GM12864 (cell line): Measurements from ENCODE around the gene FOXD4L1.
"Not testable (repeated sequence)": the region's sequence is repeated elsewhere in the genome, so short reads cannot be mapped to it uniquely, and the experiment has no call there.

Experiments
- DNase-seq: peaks from one replicate; pipeline ENCODE4 v3.0.0-alpha.2; 2011; ENCODE audit warnings: low read depth
- H3K4me3 ChIP-seq: 2 replicates; pipeline ENCODE4 v1.5.1; 2011; ENCODE audit warnings: mild to moderate bottlenecking, low read depth, low read length, control low read depth

FOXD4L1 gene

DNA sequence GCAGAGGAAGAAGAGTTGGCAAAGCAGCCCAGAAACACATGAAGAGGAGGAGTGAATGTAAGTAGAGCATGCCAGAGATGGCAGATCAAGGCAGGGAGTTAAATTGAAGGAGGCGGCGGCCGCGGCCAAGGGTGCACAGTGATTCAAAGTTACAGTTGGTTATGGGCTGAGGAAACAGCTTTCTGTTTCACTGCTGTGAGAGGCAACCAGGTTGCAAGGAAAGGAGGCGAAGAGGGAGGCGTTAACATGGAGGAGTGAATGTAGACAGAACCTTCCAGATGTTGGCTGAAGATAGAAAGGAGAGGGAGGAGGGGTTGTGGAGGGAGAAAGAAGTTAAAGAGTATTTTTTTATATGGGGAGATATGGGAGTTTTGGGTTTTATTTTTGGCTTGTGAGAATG lies 22.4 kb downstream of the FOXD4L1 start:
- DNase-seq, H3K4me3 ChIP-seq: not testable (repeated sequence)

- not testable (repeated sequence) for H3K4me3 ChIP-seq, DNase-seq
These were observed 23.0 kb downstream of the FOXD4L1 start for GRCh38 chr2:113521492-113521891.

DNA sequence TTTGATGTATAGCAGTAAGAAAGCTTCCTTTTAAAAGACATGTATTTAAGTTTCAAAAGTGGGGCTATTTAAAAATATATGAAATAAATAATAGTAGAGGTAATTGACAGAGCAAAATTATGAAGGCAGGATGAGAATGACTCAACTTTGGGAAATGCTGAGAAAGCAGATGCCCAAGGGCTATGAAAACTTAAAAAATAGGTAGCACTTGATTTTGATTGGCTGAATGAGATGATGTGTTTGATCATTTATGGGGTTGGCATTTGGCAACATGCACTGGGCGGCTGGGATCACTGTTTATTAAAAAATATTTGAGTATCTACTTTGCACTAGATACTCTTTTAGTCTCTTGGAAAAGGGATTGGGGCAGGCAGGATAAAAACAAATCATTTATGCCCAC lies 26.5 kb downstream of the FOXD4L1 start:
- not testable (repeated sequence) for DNase-seq, H3K4me3 ChIP-seq

DNA sequence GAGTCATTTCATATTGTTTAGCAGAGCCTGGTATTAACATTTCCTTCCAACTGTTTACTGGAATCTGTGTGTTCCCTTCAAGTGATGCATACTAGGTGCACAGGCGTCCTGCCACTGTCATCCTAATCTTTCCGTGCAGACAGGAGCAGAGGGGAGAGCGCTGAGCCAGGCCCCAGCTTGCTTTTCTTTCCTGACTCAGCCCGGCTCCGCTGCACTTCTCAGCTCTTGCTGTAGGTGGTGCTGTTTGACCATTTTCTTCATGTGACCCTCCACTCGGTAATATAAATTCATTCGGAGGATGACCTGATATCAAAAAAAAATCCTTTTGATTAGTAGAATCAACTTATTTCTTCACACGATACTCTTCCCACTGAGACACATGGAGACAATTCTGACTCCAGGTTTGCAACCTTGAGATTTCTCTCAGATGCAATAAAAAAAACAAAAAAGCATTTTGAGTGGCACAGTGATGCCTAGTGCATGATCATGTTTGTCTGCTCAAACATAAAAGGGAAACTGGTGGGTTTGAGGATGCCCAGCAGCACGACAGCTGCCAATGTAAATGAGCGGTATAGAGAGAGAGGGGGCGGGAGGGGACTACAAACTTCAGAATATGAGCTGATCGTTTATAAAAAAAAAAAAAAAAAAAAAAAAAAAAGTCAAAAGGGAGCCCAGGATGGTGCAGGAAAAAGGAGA lies 29.0 kb downstream of the FOXD4L1 start:
- H3K4me3 ChIP-seq, DNase-seq: not testable (repeated sequence)

DNA sequence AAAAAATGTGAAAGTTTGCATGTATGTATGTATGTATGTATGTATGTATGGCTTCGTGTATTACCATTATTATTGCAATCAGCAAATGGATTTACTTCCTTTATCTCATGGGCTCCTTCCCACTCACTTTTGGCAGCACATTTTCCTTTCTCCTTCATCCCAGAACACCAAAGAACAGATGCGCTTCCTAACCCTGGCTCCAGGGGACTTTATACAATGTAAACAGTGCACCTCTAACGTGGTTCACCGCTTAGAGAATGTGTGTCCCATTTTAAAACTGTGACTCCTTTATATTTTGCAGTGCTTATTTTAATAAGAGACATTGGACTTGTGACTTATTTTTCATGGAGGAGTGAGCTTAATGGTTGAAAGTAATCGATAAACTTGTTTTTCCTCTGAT lies 29.7 kb downstream of the FOXD4L1 start:
- not testable (repeated sequence) for H3K4me3 ChIP-seq, DNase-seq

DNA sequence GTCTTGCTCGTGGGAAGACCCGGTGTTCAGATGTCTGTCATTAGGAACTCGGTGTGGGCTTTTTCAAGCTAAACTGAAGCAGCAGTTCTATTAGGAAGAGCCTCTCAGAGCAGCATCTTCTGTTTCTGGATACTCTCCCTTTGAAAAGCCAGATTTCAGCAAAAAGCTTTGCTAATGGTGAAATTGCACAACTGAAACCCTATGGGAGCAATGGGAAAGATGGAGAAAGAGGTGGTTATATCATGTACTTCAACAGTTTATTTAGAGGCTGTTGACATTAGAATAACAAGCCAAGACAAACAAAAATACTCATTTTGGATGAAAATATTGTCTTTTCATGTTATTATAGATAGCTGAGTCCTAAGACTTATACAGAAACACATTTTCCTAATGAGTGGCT lies 30.4 kb downstream of the FOXD4L1 start:
- not testable (repeated sequence) for H3K4me3 ChIP-seq, DNase-seq

DNA sequence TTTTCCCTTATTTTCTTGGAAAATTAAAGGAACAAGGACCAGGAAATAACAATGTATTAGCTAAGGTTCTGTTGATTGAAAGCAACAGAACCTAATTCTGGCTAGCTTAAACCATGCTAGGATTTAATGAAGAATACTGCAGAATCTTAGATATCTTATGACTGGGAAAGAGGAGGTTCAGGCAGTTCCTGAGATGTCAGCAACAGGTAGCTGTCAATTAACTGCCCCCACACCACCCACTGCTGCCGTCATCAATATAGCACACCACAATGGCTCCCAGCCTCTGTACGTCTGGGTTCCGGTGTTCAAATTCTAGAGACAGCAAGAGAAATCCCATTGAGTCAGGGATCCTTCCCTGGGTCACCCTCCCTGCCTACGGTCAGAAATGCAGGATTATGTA lies 34.5 kb downstream of the FOXD4L1 start:
- H3K4me3 ChIP-seq: not testable (repeated sequence)

GRCh38 chr2:113536573-113536972 lies 38.1 kb downstream of the FOXD4L1 start:
- not testable (repeated sequence) for DNase-seq, H3K4me3 ChIP-seq

More for the DNA sequence above, 34.5 kb downstream of the FOXD4L1 start:
- DNase-seq: not testable (repeated sequence)

GRCh38 chr2:113540834-113541203 lies 42.4 kb downstream of the FOXD4L1 start:
- H3K4me3 ChIP-seq, DNase-seq: not testable (repeated sequence)

- H3K4me3 ChIP-seq, DNase-seq: not testable (repeated sequence)
These were observed 42.9 kb downstream of the FOXD4L1 start for GRCh38 chr2:113541204-113541975.

GRCh38 chr2:113541976-113542485 lies 43.6 kb downstream of the FOXD4L1 start:
- not testable (repeated sequence) for DNase-seq, H3K4me3 ChIP-seq

- not testable (repeated sequence) for DNase-seq, H3K4me3 ChIP-seq
These were observed 44.1 kb downstream of the FOXD4L1 start for GRCh38 chr2:113542529-113542928.
